HG02973 (cell line): ENCODE data around the gene PRKACA.

ENCODE experiments used
- ATAC-seq: cut with Tn5 transposase; IDR thresholded peaks from one replicate; pipeline ENCODE4 v1.9.1; 2021; ENCODE audit warnings: moderate library complexity; ENCODE audit not compliant: unreplicated experiment

The PRKACA gene

GRCh38 chr19:14073261-14073924 is 44.2 kb downstream of the PRKACA start:
- ATAC-seq, result peak; percentile 44

DNA sequence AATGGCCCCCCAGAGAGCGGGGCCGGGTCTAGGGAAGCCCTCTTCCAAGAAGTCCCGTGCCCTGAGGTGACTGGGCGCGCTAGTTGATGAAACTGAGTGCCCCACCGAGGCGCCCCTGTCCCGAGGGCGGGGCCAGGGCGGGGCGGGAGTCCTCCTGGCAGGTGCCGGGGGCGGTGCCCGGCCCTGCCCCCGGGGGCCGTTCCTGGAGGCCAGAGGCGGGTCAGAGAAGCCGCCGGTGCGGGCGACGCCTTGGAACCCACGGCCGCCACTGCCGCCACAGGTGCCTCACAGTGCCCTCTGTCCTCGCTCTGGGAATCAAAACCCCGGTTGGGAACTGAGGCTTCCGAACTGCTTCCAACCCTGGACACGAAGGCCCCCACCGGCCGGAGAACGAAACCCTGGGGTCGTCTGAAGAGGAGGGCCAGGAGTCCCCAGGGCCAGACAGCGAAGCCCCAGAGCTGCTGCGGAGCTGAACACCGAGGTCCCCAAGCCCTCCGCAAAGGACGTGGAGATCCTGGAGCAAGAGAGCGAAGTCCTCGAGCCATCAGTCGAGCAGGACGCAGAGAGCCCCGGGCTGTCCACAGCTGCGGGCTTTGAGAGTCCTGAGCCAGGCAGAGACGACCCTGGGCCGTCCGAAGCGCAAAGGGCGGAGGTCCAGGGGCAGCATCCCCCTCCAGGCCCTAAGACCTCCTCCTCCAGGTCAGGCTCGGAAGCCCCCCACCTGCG is 44.9 kb downstream of the PRKACA start, which contains the start of gene MISP3:
Gene MISP3, plus strand, starts transcription at position 252 of the 726 bp plus-strand sequence. CDS start 524 bp downstream, outside the sequence.
- ATAC-seq, result no peak

- no peak for ATAC-seq
Observed at GRCh38 chr19:14070268-14071050, 47.1 kb downstream of the PRKACA start.

DNA sequence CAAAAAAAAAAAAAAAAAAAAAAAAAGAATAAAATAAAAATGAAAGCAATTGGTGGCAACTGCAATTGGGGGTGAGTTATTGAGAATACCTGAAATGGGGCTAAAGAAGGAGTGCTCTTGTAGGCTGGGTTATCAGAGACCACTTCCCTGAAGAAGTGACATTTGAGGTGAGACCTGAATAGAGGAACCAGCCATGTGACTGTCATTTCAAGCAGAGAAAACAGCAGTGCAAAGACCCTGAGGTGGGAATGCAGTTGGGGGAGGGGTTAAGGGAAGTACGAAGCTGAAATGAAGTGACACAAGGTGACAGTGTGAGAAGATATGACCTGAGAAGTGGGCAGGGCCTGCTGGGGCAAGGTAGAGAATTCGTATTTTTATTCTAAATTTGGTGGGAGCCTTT is 51.4 kb downstream of the PRKACA start:
- ATAC-seq, result no peak

DNA sequence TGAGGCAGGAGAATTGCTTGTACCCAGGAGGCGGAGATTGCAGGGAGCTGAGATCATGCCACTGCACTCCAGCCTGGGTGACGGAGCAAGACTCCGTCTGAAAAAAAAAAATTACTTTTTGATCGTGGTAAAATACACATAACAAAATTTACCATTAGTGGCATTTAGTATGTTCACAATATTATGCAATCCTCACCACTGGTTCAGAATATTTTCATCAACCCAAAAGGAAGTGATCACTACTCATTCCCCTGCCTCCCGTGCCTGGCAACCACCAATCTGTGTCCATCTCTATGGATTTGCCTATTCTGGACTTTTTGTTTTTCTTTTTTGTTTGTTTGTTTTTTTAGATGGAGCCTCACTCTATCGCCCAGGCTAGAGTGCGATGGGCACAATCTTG is 54.5 kb downstream of the PRKACA start:
- ATAC-seq, result no peak

DNA sequence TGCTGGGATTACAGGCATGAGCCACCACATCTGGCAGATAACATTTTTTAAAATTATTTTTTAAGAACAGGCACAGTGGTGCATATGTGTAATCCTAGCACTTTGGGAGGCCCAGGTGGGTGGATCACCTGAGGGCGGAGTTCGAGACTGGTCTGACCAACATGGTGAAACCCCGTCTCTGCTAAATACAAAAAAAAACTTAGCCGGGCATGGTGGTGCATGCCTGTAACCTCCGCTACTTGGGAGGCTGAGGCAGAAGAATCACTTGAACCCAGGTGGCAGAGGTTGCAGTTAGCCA is 55.1 kb downstream of the PRKACA start:
- ATAC-seq, result no peak

- no peak for ATAC-seq
Observed at GRCh38 chr19:14061751-14062557, 55.6 kb downstream of the PRKACA start, which contains the start of gene PALM3. PALM3 (minus strand) TSS chr19:14062076; CDS start chr19:14061980, 96 bp downstream.

GRCh38 chr19:14061081-14061749 is 56.3 kb downstream of the PRKACA start:
- no peak for ATAC-seq

GRCh38 chr19:14059652-14060155 is 57.9 kb downstream of the PRKACA start:
- no peak for ATAC-seq

GRCh38 chr19:14059093-14059480 is 58.5 kb downstream of the PRKACA start:
- no peak for ATAC-seq

- no peak for ATAC-seq
Observed at GRCh38 chr19:14058182-14059092, 59.1 kb downstream of the PRKACA start.

DNA sequence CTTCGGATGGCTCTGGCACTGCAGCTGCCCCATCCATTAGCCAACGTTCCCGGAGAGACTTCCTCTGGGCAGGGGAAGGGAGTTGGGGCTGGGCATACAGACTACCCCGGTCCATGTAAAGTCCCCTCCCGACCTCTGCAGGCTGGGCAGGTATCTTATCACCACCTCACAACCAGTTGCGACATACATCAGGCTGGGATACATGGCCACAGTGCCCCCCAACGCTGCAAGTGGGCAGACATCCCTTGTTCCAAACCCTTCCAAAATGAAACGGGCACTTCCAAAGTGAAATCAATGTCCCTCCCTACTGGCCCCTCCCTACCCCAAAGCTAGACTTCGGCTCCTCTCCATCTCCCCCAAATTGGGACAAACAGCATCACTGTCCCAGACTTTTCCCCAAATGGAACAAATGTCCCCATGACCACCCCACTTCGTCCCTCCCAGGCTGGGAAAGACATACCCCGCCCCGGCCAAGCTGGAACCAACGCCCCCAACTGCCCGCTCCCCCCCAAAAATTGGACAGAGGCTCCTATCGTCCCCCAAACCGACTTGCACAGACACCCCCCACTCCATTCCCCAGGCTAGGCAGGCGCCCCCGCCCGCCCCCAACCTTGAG is 60.7 kb downstream of the PRKACA start:
- no peak for ATAC-seq

DNA sequence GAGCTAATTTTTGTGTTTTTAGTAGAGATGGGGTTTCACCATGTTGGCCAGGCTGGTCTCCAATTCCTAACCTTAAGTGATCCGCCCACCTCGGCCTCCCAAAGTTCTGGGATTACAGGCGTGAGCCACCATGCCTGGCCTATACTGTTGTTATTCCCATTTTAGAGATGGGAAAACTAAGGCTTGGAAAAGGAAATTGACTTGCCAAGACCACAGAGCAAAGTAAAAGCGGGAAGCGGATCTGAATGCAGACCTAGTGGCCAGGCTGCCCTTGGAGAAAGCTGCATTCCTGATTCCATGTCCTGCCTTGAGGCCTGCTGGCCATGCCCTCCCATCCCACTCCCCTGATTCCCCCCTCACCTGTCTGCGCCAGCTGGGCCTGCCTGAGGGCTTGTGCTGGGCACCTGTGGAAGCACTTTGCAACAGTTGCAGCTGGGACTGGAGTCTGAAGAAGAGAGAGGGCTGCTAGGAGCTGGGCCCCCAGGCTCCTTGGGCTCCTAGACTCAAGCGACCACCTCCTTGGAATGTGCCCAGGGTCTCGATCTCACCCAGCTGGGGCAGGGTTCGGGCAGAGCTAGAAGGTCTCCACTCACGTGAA is 61.4 kb downstream of the PRKACA start:
- ATAC-seq, result no peak

- ATAC-seq, result no peak
Observed at GRCh38 chr19:14055396-14055795, 62.2 kb downstream of the PRKACA start.

DNA sequence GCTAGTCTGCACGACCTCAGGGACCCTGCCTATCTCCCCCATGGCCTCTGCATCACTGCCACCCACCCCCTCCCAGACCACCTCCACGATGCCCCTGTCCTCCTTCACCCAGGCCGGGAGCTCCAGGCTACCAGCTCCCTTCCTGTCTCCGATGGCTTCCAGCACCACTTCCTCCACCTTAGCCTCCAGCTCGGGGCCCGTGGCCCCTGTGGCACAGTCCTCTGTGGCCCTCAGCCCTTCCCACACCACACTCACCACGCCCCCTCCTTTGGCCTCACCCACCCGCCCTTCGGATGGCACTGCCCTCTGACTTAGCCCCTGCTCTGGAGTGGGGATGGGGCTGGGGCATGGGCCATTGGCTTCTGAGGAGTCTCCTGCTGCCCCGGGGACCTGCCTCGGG is 62.8 kb downstream of the PRKACA start:
- ATAC-seq, result no peak

DNA sequence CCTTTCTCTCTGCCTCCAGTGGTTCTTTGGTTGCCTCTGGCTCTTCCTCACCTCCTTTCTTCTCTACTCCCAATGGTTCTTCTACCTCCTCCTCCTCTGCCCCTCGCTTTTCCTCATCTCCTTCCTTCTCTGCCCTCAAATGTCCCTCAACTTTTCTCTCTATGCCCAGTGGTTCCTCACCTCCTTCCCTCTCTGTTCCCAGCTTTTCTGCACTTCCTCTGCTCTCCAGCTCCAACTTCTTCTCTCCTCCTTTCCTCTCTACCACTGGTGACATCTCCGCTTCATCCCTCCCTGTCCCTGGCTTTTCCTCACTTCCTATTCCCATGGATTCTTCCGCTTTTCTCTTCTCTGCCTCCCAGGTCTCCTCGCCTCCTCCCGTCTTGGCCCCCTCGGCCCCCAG is 63.5 kb downstream of the PRKACA start:
- ATAC-seq, result no peak

DNA sequence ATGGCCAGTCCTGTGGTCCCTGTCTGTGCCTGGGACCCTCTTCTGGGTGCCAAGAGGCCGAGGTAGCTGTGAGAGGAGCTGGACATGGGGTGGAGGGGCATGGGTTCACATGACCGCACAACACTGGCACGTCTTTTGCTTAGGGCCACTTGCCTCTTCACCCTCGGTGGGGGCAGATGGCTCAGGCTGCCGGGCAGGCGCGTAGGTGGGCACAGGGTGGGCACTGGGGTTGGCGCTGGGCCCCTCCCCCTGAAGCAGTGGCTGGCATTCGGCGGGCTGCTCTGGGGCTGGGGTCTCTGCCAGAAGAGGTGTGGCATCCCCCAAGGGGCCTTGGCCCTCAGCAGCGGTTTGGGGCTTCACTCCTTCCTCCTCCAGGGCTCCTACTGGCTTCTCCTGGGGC is 64.1 kb downstream of the PRKACA start:
- no peak for ATAC-seq

DNA sequence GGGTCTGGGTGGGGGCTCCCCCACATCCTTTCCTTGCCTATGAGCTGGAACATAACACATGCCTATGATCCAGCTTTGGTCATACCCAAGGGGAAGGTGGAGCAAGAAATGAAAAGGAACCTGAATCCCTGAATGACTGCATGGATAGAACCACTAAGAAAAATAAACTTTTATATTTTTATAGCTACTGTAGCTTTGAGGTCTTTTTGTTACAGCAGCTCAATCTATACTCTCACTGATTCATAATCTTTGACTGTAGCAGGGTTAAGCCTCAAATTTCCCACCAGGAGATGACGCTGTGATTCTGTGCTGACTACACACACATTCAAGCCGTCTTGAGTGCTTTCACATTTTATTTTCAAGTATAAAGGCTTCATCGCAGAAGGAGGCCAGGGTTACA is 64.5 kb downstream of the PRKACA start:
- ATAC-seq, result no peak
